GM12892 (cell line): ENCODE data around the gene OPCML.
A peak's percentile ranks its signal among the peaks of the same experiment; 100 is the strongest.

Experiments
- DNase-seq: peaks from one replicate; pipeline ENCODE4 v3.0.0; 2011; ENCODE audit not compliant: insufficient read length
- FAIRE-seq: peaks from 2 replicates; lab custom pipeline; 2011; peaks lifted over from hg19 to GRCh38; lab: Jason Lieb, UNC
- POLR2A ChIP-seq: IDR thresholded peaks from 2 replicates; pipeline ENCODE4 v1.6.1; 2011; ENCODE audit warnings: low read depth, low read length, control low read depth
- POLR2AphosphoS5 ChIP-seq: IDR thresholded peaks from 2 replicates; pipeline ENCODE4 v1.6.1; 2011; ENCODE audit warnings: low read depth, low read length, control low read depth
- TAF1 ChIP-seq: IDR thresholded peaks from 2 replicates; pipeline ENCODE4 v1.6.1; 2011; ENCODE audit warnings: low read depth, mild to moderate bottlenecking, control low read depth, low read length, borderline replicate concordance

OPCML gene

DNA sequence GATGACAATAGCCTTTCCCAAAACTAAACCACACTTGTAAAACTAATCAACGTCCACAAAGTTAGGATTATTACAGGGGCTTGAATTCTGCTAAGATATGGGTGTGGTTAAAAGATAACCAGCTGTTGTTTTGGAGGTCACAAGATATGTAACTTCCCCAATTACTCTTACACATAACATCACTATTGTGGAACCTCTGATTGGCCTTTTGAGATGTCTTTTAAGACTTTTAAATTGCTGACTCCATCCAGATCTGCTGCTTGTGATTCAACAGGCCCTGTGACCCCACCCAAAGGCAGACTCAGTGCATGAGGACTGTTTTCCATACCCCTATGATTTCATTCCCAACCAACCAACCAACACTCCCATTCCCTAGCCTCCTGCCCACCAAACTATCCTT is 893.9 kb downstream of the OPCML start:
- DNase-seq: no peak
- FAIRE-seq: no peak
- TF ChIP-seq TAF1: no peak
- no peak for TF ChIP-seq POLR2AphosphoS5
- no peak for TF ChIP-seq POLR2A

DNA sequence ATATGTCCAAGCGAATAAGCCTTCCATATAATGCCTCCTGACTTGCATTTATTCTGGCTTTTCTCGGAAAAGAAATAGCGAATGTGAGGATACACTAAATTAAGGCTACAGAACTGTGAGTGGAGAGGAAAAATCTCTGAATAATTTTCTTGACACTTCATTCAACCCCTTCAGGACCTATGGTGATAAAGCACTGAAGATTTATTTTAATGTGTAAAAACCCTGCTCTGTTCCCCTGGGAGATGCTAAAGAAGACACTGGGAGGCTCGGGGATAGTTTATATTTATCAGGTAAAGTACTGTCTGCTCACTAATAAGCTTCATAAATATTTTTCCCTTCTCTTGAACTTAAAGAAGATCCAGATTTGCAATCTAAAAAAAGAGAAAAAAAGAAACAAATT is 895.8 kb downstream of the OPCML start:
- DNase-seq: no peak
- no peak for FAIRE-seq
- no peak for TF ChIP-seq POLR2A
- no peak for TF ChIP-seq POLR2AphosphoS5
- TF ChIP-seq TAF1: no peak

DNA sequence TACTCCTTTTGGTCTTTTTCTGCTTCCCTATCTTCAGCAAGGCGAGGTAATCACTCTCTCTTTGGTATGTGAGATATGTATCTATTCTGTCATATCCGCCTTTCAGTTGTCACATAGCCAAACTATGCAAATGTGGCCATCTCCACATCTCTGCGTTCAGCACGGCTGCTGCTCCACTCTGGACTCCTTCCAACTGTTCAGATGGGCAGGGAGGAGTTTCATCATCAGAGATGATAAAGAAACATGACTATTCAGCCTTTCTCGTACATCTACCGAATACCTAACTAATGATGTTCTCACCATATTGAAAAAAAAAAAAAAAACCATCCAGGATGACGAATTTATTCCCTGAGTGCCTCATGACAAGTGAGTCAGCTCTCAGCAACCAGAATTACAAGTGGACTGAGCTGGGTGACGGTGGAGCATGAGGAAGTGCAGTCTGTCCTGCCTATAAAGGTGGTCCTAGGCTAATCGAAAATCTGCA is 899.6 kb downstream of the OPCML start:
- FAIRE-seq: peak; percentile 80
- no peak for DNase-seq
- TF ChIP-seq POLR2AphosphoS5 (no peak), TAF1 (no peak), POLR2A (no peak)

DNA sequence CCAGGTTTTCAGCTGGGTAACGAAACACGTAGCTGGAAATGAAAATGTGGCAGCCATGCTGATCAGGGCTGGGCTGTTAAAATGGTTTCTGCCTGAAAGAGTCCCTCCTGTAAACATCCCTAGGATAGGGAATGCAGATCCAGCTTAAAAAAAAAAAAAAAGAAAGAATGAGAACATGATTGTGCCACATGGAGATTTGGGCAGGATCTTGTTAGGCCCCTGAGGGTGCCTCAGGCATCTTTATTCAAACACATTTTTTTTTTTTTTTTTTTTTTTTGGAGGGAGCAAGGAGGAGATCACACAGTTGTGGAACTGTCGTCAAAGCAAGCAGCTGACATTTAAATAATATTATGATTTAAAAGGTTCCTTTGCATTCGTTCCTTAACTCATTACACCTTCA is 900.3 kb downstream of the OPCML start:
- TF ChIP-seq POLR2AphosphoS5 (no peak), TAF1 (no peak), POLR2A (no peak)
- DNase-seq (no peak), FAIRE-seq (no peak)

DNA sequence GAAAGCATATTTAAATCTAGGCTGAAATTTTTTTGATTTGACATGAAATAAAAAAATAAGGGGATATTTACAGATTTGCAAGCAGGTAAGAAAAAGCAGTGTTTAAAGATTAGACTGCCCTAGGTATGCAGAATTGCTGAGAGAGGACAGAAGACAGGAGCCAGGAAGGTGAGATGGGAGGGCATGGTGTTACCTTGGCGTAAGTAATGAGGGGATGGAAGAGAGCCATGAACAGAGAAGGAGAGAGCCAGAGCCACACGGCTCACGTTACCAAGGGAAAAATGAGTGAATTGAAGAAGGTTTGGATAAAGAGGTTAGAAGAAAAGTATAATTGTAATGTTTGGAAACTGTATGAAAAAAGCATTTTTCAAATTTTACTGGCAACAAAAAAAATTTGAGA is 904.3 kb downstream of the OPCML start:
- FAIRE-seq (no peak), DNase-seq (no peak)
- TF ChIP-seq POLR2AphosphoS5 (no peak), POLR2A (no peak), TAF1 (no peak)

DNA sequence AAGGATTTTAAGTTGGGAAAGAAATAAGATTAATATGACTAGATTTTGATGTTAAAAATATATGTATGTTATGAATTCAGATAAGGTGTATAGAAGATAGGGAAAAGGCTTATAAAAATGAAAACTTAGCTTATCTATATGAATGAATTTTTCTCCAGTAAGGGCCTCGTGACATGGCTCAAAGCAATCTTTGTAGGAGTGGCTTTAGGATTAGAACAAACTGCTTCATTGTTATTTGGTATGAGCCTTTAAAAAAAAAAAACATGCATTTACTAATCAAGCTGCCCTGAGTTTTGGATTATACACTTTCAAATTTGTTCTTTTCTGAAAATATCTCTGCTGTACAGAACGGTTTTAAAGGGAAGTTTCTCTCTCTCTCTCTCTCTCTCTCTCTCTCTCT is 905.9 kb downstream of the OPCML start:
- DNase-seq (no peak), FAIRE-seq (no peak)
- TF ChIP-seq TAF1: no peak

DNA sequence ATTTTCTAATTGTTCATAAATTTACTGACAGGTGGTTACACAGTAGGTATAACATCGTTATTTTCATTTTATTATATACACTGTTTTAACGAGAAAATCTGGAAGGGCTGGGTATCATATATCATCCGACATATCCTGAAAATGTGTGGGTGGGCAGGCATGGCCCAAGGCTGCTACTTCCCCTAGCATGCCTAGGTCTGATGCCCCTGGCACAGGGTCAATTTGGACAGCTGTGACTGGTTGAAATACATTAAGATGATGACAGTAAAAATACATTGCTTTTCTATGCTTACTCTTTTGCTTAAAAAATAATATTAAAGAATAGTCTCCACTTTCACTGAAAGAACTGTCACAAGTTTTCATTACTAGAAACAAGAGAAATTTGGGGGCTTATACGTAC is 908.8 kb downstream of the OPCML start:
- TF ChIP-seq POLR2AphosphoS5: no peak
- no peak for DNase-seq
- FAIRE-seq: no peak

DNA sequence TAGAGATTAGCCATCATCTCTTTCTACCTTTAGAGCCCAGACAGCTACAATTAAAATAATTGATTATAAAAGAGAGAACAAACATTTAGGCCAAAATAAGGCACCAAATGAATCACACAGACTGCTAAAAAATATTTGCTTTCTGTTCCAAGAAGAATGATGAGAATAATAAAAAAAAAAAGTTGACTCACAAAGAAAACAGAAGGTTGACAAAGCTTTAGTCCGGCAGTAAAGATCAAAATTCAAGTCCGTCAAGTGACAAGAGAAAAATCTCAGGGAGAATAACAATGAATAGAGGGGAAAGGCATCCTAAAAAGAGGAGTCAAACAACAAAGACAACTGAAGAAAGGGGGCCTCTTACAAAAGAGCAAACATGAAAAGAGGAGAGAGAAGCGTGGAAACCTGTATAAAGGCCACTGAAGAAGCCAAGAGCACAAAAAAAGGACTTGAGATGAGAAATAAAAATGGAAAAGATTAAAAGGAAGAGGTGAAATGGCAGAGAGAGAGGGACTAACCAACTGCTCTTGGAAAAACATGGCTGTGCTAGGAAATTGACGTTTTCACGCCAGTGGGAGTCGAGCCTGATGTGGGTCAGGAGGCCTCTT is 910.2 kb downstream of the OPCML start:
- FAIRE-seq: no peak
- DNase-seq: no peak

DNA sequence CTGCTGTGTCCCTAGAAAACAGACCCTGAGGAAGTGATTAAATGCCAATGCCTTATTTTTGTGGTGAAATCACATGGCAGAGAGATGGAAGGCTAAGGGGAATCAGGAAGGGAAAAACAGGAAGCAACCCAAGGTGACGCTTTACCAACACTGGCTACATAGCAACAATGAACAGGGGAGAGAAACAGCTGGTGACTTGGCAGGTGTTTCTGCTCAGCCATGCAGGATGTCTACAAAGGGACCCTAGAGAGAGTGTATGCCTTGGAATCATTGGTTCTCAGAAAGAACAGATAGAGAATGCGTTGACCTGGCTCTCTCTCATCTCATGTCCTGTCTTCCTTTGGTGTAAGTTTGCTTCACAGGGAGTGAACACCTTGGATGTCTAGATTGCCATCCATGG is 911.9 kb downstream of the OPCML start:
- FAIRE-seq: no peak
- TF ChIP-seq POLR2AphosphoS5 (no peak), POLR2A (no peak), TAF1 (no peak)
- DNase-seq: no peak

More for the DNA sequence above, 910.2 kb downstream of the OPCML start:
- TF ChIP-seq POLR2A (no peak), POLR2AphosphoS5 (no peak), TAF1 (no peak)

DNA sequence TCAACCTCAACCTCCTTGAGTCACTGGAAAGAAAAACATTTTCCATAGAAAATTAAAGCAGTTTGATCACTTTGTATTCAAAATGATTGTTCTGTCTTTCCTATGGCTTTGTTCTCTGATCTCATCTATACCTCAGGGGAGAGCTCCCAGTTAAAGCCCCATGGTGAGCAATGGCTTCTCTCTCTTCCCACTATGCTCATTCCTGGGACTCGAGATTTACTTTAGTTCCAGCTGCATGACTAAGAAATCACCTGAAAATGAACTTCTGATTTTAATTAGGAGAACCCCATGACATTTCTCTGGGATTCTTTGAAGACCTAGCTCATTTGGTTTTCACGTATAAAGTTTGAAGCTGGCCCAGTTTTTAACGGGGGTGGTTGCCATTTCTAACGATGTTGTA is 921.5 kb downstream of the OPCML start:
- FAIRE-seq (no peak), DNase-seq (no peak)

DNA sequence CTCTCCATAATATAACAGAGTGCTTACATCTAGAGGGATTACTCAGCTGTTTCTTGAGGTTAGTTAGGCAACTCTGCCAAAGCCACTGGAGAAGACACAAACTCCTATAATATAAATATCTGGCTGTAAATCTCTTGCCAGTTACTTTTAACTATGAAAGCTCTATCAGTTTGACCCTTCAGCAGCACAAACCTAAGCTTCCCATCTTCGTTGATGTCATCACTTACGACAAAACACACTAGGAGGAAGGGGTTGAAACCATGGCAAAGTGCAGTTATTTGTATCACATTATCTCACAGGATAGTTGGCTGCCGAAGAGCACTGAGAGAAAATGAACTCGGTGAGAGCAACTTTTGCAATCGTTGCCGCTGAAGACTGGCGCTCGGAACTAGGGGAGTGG is 922.1 kb downstream of the OPCML start:
- FAIRE-seq (no peak), DNase-seq (no peak)

More for the DNA sequence above, 921.5 kb downstream of the OPCML start:
- no peak for TF ChIP-seq POLR2AphosphoS5
- no peak for TF ChIP-seq POLR2A
- no peak for TF ChIP-seq TAF1

DNA sequence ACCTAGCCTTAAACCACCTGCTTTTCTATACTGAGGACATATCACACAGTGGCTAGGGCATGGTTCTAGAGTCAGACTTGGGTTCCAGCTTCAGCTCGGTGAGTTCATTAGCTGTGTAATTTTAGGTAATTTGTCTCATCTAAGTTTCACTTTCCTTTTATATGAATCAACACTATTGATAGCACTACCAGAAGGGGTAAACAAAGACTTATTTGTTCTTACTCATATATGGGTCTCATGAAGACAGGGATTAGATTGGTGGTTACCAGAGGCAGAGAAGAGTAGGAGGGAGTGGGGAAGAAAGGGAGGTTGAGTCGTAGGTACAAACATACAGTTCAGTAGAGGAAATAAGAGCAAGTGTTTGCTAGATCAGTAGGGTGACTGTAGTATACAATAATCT is 924.7 kb downstream of the OPCML start:
- FAIRE-seq: no peak
- no peak for TF ChIP-seq TAF1
- no peak for DNase-seq

More for the DNA sequence above, 922.1 kb downstream of the OPCML start:
- no peak for TF ChIP-seq POLR2AphosphoS5
- no peak for TF ChIP-seq POLR2A
- no peak for TF ChIP-seq TAF1

DNA sequence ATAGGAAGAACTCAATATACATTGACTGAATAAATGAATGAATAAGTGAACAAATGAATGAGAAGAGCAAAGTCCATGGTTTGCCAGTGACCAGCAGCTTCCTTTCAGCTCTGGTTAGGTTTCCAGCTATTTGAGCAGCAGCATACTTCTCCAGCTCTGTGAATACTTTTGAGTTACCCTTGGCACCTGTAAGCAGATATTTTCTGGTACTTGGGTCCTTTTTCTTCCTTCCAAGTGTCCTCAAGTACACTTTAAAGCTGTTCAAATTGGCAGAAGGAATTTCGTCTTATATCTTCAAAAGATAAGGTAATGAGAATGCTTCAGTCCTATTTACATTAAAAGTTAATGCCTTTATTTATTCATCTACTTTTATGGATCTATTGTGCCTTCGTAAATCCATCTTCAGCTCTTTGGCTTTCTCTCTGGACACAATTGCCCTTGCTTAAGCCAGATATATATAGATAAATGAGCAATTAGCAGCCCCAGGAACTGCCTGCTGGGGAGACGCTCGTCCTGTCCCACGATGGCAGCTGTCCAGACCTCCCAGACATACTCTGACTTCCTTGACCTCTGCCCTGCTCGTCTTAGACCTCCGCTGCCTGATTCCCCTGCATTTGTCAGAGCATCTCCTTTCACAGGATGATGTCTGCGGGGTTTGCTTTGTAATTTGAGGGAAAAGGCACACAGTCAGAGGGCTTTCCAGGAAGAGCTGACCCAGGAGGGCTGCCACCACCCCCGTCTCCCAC is 926.3 kb downstream of the OPCML start:
- TF ChIP-seq POLR2AphosphoS5 (no peak), TAF1 (no peak), POLR2A (no peak)
- DNase-seq (no peak), FAIRE-seq (no peak)
